Femur (tissue), 1 donor: ENCODE measurements around the gene COX8A.

Experiments
- DNase-seq: peaks from one replicate; pipeline ENCODE4 v3.0.0-alpha.2; 2017

The COX8A gene

GRCh38 chr11:64004590-64004984, 30.2 kb downstream of the COX8A start:
- DNase-seq, result no peak

DNA sequence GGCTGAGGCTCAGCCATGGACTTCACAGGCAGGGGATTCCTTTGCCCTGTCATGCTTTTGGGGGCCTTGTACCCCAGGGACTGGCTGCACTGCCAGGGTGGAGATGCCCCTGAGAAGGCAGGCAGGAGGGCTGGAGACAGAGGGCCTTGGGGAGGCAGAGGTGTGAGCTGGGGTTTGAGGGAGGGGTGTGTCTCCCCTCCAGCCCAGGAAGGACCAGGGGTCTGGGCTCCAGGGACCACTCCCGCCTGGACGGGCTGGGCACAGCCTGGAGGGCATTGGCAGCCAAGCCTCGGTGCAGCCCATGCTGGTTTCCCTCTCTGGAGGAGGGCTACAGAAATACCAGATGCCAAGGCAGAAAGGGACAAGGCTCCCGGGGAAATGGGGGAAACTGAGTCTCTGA, 31.3 kb downstream of the COX8A start:
- DNase-seq, result no peak

DNA sequence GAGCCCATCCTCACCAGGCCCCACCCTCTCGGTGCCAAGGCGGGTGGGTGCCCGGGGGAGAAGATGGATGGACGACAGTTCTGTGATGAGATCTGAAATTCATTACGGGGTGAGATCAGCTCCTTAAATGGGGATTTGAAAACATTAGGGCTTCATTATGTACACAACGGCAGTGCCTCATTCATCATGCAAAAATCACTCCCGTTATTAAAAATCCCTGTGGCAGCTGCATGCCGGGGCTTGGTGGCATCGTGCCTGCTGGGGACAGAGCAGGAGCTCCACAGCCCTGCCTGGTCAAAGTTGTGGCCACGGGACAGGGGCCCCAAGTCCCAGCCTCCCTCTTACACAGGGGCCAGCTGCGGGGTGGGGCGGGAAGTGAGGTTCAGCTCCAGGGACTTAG, 32.0 kb downstream of the COX8A start:
- DNase-seq, result no peak

- DNase-seq, result peak; percentile 59
Measured at GRCh38 chr11:64007160-64007628, 32.8 kb downstream of the COX8A start.

GRCh38 chr11:64007629-64008282, 33.3 kb downstream of the COX8A start:
- DNase-seq, result peak; percentile 80

- DNase-seq, result no peak
Measured at GRCh38 chr11:64008283-64008913, 34.0 kb downstream of the COX8A start.

DNA sequence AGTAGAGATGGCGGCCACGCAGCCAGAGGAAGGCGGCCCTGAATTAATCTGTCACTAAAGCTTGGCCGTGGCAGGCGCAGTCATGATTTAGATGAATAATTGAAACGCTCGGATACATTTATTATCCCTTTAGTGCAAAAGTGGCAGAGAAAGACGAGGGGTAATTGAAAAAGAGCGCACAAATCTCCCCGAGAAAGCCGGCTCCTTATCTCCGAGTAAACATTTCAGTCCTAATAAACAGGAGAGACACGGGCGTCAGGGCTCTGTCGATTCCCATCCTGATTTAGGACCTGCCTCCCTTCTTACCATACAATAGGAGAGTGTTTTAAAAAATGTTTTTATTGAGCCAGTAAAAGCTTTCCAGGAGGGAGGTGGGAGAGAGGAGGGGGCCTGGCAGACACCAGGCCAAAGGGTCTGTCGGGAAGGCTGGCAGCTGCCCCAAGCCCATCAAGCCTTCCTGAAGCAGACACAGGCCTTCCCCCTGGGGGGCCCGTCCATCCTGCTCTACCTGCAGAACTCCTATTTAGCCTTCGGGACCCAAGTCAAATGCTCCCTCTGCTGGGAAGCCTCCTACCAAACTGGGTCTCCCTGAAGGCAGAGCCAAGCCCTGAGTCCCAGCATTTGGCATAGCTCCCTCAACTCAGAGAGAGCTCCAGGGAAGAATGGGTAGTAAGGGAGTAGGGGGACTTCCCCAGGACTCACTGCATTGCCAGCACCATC, 34.7 kb downstream of the COX8A start:
- no peak for DNase-seq

- DNase-seq, result no peak
Measured at GRCh38 chr11:64009710-64010109, 35.3 kb downstream of the COX8A start.

DNA sequence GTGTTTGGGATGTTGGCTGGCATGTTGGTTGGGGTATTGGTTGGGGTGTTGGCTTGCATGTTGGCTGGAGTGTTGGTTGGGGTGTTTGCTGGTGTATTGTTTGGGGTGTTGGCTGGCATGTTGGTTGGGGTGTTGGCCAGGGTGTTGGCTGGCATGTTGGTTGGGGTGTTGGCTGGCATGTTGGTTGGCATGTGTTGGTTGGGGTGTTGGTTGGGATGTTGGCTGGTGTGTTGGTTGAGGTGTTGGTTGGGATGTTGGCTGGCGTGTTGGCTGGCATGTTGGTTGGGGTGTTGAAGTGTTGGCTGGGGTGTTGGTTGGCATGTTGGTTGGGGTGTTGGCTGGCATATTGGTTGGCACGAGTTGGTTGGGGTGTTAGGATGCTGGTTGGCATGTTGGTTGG, 36.4 kb downstream of the COX8A start:
- DNase-seq, result no peak

- DNase-seq, result no peak
Measured at GRCh38 chr11:64011371-64011770, 37.0 kb downstream of the COX8A start.

GRCh38 chr11:64013141-64013896, 38.9 kb downstream of the COX8A start:
- DNase-seq, result no peak

DNA sequence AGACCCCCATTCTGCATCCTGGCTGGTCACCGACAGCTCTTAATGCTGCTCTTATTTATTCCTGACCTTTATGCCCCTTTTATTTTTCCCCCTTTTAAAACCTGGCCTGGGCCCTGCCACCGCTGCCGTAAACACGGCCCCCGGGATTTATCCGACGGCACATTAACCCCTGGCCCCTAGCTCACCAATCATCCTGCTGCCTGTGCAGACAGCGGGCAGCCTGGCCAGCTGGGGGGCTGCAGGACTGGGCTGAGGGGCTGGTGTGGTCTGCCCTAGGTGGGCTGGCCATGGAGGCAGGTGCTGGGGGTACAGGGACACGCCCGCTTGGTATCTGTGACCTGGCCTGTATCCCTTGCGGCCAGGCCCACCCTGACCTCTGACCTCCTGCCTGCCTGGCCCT, 39.9 kb downstream of the COX8A start:
- no peak for DNase-seq

DNA sequence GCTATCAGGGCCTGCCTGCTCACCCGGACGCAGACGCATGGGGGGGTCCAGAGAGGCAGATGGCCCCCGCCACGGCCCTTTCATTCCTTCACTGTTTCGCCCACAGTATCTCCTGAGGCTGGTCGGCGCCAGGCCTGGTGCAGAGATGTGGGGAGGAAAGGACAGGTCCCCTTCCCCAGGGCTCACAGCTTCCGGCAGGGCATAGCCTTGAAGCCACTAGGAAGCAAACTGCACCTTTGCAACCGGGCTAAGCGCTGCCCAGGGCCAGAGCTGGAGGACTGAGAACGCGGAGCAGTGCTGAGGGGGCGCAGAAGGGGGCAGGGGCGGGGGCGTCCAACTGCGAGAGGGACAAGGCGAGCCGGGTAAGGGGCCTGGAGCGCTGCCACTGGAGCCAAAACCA, 41.1 kb downstream of the COX8A start:
- no peak for DNase-seq

GRCh38 chr11:64015935-64016845, 41.8 kb downstream of the COX8A start:
- DNase-seq, result no peak

- DNase-seq, result no peak
Measured at GRCh38 chr11:64017945-64018224, 43.5 kb downstream of the COX8A start.

GRCh38 chr11:64018310-64018709, 43.9 kb downstream of the COX8A start:
- DNase-seq, result no peak

DNA sequence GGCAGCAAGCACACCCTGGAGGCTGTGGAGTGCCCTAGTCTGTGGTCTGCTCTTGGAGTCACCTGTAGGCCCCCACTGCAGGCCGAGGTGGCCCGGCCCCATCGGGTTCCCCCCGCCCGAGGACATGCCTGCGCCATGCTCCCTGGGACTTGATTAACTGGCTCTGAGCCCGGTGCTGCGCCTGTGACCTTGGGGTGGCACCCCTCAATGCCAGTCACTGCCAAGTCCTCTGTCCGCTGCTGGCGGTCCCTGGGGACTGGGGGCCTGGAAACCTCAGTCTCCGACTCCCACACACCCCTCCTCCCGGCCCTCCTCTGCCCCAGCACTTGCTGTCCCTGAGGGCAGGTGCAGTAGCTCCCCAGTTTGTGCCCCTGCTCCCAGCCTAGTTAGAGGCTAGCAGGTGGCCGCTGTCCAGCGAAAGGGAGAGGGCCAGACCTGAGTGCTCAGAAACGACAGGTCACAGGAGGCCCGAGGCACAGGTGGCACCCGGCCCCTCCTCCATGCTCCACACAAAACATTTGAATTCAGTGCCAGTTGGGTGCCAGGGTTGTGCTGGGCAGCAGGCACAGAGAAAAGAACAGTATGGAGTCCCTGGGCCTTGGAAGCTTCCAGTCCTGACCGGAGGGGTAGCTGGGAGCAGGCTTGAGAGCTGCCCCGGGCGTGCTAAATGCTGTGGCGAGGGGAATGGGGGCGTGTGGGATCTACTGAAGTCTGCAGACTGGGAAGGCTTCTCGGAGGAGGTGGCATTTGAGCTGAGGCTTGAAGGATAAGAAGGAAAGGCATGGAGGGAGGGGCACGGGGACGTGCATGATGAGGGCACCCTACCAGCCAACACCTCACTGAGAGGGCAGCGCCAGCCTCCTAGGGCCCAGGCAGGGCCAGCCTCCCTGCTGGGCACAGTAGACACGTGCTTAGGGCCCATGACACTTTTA, 45.0 kb downstream of the COX8A start:
- no peak for DNase-seq

DNA sequence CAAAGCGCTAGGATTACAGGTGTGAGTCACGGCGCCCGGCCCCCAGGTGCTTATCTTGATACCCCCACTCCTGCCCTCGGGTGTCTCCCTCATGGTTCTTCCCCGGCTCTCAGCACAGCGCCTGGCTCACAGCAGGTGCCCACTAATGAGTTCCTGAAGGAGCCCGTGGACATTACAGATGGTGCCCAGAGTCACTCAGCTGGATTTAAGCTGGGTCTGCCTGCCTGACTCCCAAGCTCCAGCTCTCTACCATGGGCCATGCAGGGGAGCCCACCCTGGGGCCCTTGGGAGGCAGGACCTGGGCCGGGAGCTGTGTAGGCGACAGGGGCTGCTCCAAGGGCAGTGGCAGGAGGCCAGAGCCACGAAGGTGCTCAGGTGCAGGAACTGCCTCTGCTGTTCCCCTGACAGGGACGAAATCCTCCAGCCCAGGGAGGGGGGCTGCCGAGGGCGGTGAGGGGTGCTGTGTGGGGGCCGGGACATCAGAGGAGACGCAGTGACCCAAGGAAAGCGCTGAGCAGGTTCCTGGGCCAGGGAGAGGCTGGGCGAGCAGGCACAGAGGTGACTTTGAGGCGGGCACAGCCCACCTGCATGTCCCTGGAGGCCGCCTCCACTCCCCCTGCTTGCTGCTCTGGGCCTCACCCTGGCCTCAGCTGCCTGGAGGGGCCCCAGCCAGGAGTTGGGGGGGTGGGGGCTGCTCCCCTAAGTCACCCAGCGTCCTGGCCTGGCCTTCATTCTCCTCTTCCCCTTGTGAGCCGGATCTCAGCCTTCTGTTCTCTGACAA, 46.7 kb downstream of the COX8A start:
- DNase-seq, result no peak

GRCh38 chr11:64021757-64022093, 47.3 kb downstream of the COX8A start:
- DNase-seq, result no peak

DNA sequence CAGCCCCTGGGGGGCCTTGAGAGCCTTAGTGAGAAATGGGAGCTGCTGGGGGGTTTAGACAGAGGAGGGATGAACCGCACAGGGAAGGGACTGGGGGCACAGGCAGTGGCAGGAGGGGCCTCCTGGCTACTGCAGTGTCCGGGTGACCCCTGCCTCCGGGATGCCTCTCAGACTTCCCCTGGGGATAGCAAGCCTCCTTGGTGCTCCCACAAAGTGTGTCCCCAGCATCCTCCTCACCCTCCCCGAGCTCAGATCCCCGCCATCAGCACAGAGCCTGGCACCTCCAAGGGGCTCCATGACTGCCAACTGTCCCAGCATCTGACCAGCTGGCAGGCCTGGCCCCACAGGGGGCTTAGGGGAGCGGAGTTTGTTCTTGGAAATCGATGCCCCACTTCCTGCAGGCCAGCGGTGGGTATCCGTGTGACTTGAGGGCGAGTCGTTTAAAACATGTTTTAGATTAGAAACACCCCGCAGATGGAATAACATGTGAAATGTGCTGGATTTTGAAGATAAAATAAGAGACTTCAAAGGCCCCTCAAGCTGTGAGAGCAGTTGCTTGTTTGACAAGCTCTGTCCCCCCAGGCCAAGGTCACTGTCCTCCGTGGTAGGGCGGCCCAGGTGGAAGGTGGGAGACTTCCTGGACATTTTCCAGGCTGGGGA, 47.8 kb downstream of the COX8A start:
- no peak for DNase-seq
